ENCODE results near the gene TNFRSF8. TPM values are rescaled to one million over a fixed set of nuclear protein-coding genes. Genes with fewer than 3 reads are reported as not detected.

The TNFRSF8 gene
- total and polyA plus RNA-seq, 2 donors, result 0.94 to 3.3 TPM

DNA sequence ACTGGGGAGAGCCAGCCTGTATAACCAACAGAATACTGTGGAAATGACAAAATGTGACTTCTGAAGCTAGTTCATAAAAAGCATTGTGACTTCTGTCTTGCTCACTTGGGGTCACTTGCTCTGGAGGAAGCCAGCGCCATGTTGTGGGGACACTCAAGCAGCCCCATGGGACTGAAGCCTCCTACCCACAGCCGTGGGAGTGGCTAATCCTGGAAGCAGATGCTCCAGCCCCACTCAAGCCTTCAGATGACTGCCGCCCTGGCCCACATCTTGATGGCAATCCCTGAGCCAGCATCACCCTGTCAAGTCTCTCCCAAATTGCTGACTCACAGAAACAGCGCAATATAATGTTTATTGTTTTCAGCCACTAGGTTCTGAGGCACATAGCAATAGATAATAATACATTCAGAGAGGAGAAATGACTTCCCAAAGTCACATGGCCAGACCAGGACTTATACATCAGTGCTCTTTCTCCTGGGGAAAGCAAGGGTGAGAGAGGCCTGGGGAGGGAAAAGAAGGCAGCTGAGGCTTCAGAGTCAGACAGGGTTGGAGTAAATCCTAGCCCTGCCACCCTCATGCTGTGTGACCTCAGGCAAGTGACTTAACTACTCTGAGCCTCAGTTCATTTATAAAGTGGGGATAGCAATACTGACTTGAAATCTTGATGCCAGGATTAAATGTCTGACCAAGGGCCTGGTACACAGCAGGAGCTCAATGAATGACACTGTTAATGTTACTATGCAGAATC lies 5.0 kb upstream of the TNFRSF8 start:
- DNase-seq (ENCODE audit: low read depth in 6 of 9, low spot score in 9 of 9), result no peak
- WGBS, result 97% methylated on average over 4 of the region's 4 CpGs
- Histone ChIP-seq H3K27ac (ENCODE audit: low read depth in 1 of 2, low read length in 1 of 2) (no peak overlapping the region), H3K27me3 (ENCODE audit: control insufficient read depth in 2 of 2, insufficient read depth in 1 of 2, low read length in 1 of 2) (peaks cover 8 to 16% of the 10 kb centered on the region in 2 donors), H3K9me3 (ENCODE audit: control insufficient read depth in 2 of 2, insufficient read depth in 1 of 2, low read length in 1 of 2) (peaks cover 0 to 3% of the 10 kb centered on the region in 2 donors), H3K4me3 (ENCODE audit: low read length in 2 of 2) (no peak overlapping the region), H3K36me3 (ENCODE audit: control insufficient read depth in 2 of 2, insufficient read depth in 2 of 2, low read length in 1 of 2) (no peaks in the 10 kb centered on the region), H3K4me1 (ENCODE audit: control insufficient read depth in 2 of 2, insufficient read depth in 2 of 2, low read length in 2 of 2) (peaks cover 3 to 4% of the 10 kb centered on the region in 2 donors)

DNA sequence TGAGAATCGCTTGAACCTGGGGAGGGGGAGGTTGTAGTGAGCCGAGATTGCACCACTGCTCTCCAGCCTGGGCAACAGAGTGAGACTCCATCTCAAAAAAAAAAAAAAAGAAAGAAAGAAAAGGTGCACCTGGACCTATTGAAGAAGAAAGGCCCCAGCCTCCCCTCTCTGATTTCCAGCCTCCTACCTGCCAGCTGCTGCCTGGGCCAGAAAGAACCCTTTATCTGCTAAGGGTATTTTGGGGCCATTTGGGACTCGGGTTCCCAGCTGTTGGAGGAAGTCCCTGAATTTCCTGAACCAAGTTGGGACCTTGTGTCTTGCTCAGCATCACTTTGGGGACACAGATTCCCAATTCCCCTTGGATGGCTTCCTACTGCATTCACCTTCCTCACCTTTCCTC lies 3.9 kb upstream of the TNFRSF8 start:
- no peak overlapping the region for H3K4me3 ChIP-seq (ENCODE audit: low read length in 2 of 2)
- no peak for DNase-seq (ENCODE audit: low read depth in 6 of 9, low spot score in 9 of 9)
- 85% methylated on average over 3 of the region's 3 CpGs for WGBS

DNA sequence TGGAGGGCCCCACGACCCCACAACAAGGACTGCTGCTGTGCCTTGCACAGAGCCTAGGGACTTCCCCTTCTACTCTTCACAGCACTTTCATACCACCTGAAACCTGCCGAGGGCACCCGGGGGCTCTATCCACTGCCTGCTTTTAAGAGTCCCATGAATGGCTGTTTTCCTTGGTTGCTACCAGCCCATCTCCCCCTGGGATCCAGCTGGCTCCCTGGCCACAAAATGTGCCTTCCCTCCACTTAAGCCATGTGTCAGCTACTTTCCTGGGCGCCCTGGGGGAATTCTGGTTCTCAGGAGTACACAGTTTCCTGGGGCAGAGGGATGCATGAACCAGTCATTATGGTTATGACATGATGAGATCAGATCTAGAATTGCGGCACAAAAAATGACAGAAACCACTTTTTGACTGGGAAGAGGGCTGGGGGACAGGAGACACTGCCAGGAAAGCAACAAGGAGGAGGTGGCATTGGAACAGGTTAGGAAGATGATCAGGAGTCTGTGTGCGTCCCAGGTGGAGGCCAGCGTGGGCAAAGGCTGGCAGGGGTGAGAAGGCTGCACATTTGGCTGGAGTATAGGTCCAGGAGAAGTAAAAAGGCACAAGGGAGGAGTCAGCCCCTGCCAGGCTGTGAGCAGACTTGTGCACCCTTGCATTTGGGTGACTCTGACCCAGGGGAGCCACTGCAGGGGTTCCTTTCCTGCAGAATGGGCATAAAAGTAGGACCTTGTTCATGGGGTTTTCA lies 3.2 kb upstream of the TNFRSF8 start:
- no peak overlapping the region for H3K27ac ChIP-seq (ENCODE audit: low read depth in 1 of 2, low read length in 1 of 2)
- H3K4me3 ChIP-seq (ENCODE audit: low read length in 2 of 2), result no peak overlapping the region
- H3K27me3 ChIP-seq (ENCODE audit: control insufficient read depth in 2 of 2, insufficient read depth in 1 of 2, low read length in 1 of 2), result peaks cover 18 to 34% of the 10 kb centered on the region in 2 donors
- H3K9me3 ChIP-seq (ENCODE audit: control insufficient read depth in 2 of 2, insufficient read depth in 1 of 2, low read length in 1 of 2), result peaks cover 0 to 3% of the 10 kb centered on the region in 2 donors
- WGBS, result 66% methylated on average over 7 of the region's 7 CpGs
- no peak for DNase-seq (ENCODE audit: low read depth in 6 of 9, low spot score in 9 of 9)
- no peaks in the 10 kb centered on the region for H3K36me3 ChIP-seq (ENCODE audit: control insufficient read depth in 2 of 2, insufficient read depth in 2 of 2, low read length in 1 of 2)
- peaks cover 5 to 12% of the 10 kb centered on the region in 2 donors for H3K4me1 ChIP-seq (ENCODE audit: control insufficient read depth in 2 of 2, insufficient read depth in 2 of 2, low read length in 2 of 2)

More for the DNA sequence above, 3.9 kb upstream of the TNFRSF8 start:
- Histone ChIP-seq H3K27me3 (ENCODE audit: control insufficient read depth in 2 of 2, insufficient read depth in 1 of 2, low read length in 1 of 2) (peaks cover 12 to 27% of the 10 kb centered on the region in 2 donors), H3K36me3 (ENCODE audit: control insufficient read depth in 2 of 2, insufficient read depth in 2 of 2, low read length in 1 of 2) (no peaks in the 10 kb centered on the region), H3K27ac (ENCODE audit: low read depth in 1 of 2, low read length in 1 of 2) (no peak overlapping the region), H3K4me1 (ENCODE audit: control insufficient read depth in 2 of 2, insufficient read depth in 2 of 2, low read length in 2 of 2) (peaks cover 5 to 12% of the 10 kb centered on the region in 2 donors), H3K9me3 (ENCODE audit: control insufficient read depth in 2 of 2, insufficient read depth in 1 of 2, low read length in 1 of 2) (peaks cover 0 to 3% of the 10 kb centered on the region in 2 donors)

DNA sequence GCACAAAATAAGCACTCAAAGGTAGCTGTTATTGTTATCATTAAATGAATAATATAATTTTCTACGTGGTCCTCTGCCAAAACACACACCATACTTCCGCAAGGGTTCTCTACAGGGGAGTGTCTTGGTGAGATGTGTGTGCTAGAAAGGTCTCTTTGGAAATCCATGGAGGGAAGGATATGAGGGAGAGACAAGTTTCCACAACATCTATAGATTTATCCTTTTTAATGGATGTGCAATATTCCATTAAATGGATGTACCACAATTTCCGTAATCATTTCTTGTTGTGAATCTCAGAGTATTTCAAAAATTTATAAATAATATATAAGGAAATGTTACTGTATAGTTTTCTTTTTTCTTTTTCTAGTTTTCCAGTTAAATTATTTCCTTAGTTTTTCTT lies 2.6 kb upstream of the TNFRSF8 start:
- no peak overlapping the region for H3K27ac ChIP-seq (ENCODE audit: low read depth in 1 of 2, low read length in 1 of 2)
- H3K27me3 ChIP-seq (ENCODE audit: control insufficient read depth in 2 of 2, insufficient read depth in 1 of 2, low read length in 1 of 2), result peaks cover 18 to 38% of the 10 kb centered on the region in 2 donors
- no peaks in the 10 kb centered on the region for H3K36me3 ChIP-seq (ENCODE audit: control insufficient read depth in 2 of 2, insufficient read depth in 2 of 2, low read length in 1 of 2)
- DNase-seq (ENCODE audit: low read depth in 6 of 9, low spot score in 9 of 9), result no peak
- WGBS, result 98% methylated on average over 3 of the region's 3 CpGs
- peaks cover 0 to 3% of the 10 kb centered on the region in 2 donors for H3K9me3 ChIP-seq (ENCODE audit: control insufficient read depth in 2 of 2, insufficient read depth in 1 of 2, low read length in 1 of 2)
- H3K4me3 ChIP-seq (ENCODE audit: low read length in 2 of 2), result no peak overlapping the region
- H3K4me1 ChIP-seq (ENCODE audit: control insufficient read depth in 2 of 2, insufficient read depth in 2 of 2, low read length in 2 of 2), result peaks cover 5 to 12% of the 10 kb centered on the region in 2 donors

DNA sequence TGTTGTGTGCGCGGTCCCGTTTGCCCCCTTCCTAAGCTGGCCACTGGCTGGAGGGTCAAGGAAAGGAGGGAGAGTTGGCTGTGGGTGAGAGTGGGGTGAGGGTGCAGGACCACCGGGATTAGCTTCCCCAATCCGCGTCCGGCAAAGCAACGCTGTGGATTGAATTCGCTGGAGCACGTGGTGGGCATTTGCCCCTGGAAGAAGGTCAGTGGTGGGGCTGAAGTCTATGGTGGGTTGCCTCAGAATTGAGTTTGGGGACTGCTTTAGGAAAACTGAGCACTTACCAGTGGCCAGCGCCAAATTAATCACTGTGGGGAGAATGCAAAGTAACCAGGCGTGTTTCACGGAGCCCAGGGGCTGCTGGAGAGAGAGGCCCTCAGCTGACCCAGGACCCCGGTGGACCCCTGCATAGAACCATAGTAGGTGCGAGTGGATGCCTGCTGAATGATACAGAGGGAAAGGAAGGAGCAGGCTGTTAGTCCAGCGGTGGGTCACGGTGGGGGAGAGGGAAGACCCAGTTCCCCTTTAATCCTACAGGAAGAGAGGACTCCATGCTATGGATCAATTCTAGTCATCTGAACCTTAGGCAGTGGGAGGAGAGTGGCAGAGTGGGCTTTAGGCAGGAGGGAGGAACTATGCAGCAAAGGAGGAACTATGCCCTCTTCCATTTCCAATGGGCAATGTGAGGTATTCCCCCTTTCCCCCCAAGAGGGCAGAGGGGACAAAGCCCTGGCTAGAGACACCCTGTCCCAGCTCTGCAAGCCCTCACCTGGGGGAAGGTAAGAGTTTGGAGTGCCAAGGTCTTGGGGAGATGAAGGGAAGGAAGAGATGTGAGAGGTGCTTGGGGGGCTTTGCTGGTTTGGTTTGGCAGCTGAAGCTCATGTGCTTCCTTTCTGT lies 1.2 kb downstream of the TNFRSF8 start:
- H3K27me3 ChIP-seq (ENCODE audit: control insufficient read depth in 2 of 2, insufficient read depth in 1 of 2, low read length in 1 of 2), result peaks cover 18 to 43% of the 10 kb centered on the region in 2 donors
- H3K4me1 ChIP-seq (ENCODE audit: control insufficient read depth in 2 of 2, insufficient read depth in 2 of 2, low read length in 2 of 2), result peaks cover 10 to 21% of the 10 kb centered on the region in 2 donors
- no peak for DNase-seq (ENCODE audit: low read depth in 6 of 9, low spot score in 9 of 9)
- H3K36me3 ChIP-seq (ENCODE audit: control insufficient read depth in 2 of 2, insufficient read depth in 2 of 2, low read length in 1 of 2), result no peaks in the 10 kb centered on the region
- H3K9me3 ChIP-seq (ENCODE audit: control insufficient read depth in 2 of 2, insufficient read depth in 1 of 2, low read length in 1 of 2), result peaks cover 0 to 3% of the 10 kb centered on the region in 2 donors
- WGBS, result 47% methylated on average over 17 of the region's 17 CpGs
- no peak overlapping the region for H3K4me3 ChIP-seq (ENCODE audit: low read length in 2 of 2)
- no peak overlapping the region for H3K27ac ChIP-seq (ENCODE audit: low read depth in 1 of 2, low read length in 1 of 2)

DNA sequence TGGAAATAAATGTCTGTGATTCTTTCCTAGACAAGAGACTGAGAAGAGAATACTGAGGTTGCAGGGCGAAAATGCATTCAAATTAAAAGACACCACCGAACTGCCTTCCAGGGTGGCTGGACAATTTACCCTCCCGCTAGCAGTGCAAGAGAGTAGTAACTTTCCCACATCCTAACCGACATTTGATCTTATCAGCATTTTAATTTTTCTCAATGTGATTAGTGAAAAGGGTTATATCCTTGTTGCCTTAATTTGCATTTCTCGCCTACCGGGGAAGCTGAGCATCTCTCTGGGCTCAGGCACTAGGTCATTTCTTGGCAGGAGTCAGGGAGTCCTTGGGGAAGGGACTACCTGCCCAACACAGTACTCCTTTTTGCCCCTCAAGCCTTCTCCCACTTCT lies 2.8 kb downstream of the TNFRSF8 start:
- 12% methylated on average over 6 of the region's 6 CpGs for WGBS
- Histone ChIP-seq H3K36me3 (ENCODE audit: control insufficient read depth in 2 of 2, insufficient read depth in 2 of 2, low read length in 1 of 2) (no peaks in the 10 kb centered on the region), H3K27me3 (ENCODE audit: control insufficient read depth in 2 of 2, insufficient read depth in 1 of 2, low read length in 1 of 2) (peaks cover 18 to 41% of the 10 kb centered on the region in 2 donors), H3K9me3 (ENCODE audit: control insufficient read depth in 2 of 2, insufficient read depth in 1 of 2, low read length in 1 of 2) (no peaks in the 10 kb centered on the region), H3K27ac (ENCODE audit: low read depth in 1 of 2, low read length in 1 of 2) (no peak overlapping the region), H3K4me3 (ENCODE audit: low read length in 2 of 2) (no peak overlapping the region), H3K4me1 (ENCODE audit: control insufficient read depth in 2 of 2, insufficient read depth in 2 of 2, low read length in 2 of 2) (peaks cover 10 to 24% of the 10 kb centered on the region in 2 donors)
- DNase-seq (ENCODE audit: low read depth in 6 of 9, low spot score in 9 of 9), result no peak

DNA sequence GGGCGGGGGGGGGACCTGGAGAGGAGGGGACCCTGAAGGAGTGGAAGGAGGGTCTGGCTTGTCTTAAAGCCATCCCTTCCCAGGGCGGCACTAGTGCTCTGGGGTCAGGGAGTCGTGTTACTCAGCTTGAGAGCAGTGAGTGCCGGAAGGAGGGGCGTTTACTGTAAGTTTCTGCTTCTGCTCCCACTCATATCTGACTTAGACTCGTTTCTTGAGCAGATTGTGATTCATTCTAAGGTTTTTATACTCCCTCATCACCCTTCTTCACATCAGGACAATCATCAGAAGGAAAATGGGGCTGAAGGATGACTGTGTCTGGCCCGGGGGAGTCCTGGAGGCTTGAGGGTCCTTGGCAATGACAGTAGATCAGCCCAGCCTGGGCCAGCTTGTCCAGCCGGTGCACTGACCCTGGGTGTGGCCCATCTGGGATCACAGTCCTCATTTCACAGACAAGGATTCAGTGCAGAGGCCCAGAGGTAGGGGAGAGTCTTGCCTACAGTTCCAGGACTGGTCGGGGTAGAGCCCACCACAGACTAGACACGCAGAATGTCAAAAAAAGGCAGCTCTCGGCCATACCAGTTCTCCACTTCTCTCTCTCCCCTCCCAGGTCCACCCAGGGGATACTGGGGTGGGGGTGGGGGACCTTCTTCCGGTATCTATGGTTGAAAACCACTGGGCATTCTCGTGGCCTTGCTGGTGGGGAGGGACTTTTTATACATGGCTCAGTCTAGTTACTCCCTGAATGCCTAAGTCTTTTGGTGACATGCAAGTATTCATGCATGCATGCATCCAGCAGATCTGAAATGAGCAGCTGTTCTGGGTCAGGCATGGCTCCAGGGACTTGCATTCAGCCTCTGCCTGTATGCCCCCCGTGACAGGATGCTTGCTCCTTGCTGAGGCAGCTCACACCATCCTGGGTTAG lies 5.1 kb downstream of the TNFRSF8 start:
- 87% methylated on average over 14 of the region's 14 CpGs for WGBS
- Histone ChIP-seq H3K4me1 (ENCODE audit: control insufficient read depth in 2 of 2, insufficient read depth in 2 of 2, low read length in 2 of 2) (peaks cover 7 to 20% of the 10 kb centered on the region in 2 donors), H3K4me3 (ENCODE audit: low read length in 2 of 2) (no peak overlapping the region), H3K27ac (ENCODE audit: low read depth in 1 of 2, low read length in 1 of 2) (no peak overlapping the region), H3K27me3 (ENCODE audit: control insufficient read depth in 2 of 2, insufficient read depth in 1 of 2, low read length in 1 of 2) (peaks cover 9 to 26% of the 10 kb centered on the region in 2 donors), H3K36me3 (ENCODE audit: control insufficient read depth in 2 of 2, insufficient read depth in 2 of 2, low read length in 1 of 2) (no peaks in the 10 kb centered on the region), H3K9me3 (ENCODE audit: control insufficient read depth in 2 of 2, insufficient read depth in 1 of 2, low read length in 1 of 2) (no peaks in the 10 kb centered on the region)
- DNase-seq (ENCODE audit: low read depth in 6 of 9, low spot score in 9 of 9), result no peak

DNA sequence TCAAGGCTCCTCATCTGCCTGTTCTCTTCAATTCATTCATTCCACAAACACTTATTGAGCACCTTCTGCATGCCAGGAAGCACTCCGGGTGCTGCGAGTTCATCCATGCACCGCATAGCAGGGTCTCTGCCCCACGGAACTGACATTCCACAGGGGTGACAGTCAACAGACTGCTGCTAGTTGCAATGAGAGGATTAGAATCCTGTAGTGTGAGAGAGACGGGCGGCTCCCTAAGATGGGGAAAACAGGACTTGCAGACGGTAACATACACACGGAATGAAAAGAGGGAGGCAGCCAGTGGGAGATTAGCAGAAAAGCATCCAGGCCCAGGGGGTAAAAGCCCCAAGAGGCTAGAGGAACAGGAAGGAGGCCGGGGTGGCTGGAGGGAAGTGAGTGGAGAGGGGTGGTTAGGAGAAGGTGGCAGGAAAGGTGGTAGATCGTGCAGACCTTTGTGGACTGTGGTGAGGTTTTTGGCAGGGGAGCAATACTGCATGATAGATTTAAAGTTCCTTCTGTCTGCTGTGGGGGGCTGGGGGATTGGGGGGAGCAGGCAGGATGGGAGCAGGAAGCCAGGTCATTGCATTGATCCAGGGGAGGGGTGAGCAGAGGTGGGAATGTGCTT lies 6.6 kb downstream of the TNFRSF8 start:
- 57% methylated on average over 10 of the region's 10 CpGs for WGBS
- Histone ChIP-seq H3K4me3 (ENCODE audit: low read length in 2 of 2) (no peak overlapping the region), H3K27me3 (ENCODE audit: control insufficient read depth in 2 of 2, insufficient read depth in 1 of 2, low read length in 1 of 2) (peaks cover 1 to 11% of the 10 kb centered on the region in 2 donors), H3K36me3 (ENCODE audit: control insufficient read depth in 2 of 2, insufficient read depth in 2 of 2, low read length in 1 of 2) (no peaks in the 10 kb centered on the region), H3K4me1 (ENCODE audit: control insufficient read depth in 2 of 2, insufficient read depth in 2 of 2, low read length in 2 of 2) (peaks cover 6 to 12% of the 10 kb centered on the region in 2 donors), H3K27ac (ENCODE audit: low read depth in 1 of 2, low read length in 1 of 2) (no peak overlapping the region), H3K9me3 (ENCODE audit: control insufficient read depth in 2 of 2, insufficient read depth in 1 of 2, low read length in 1 of 2) (no peaks in the 10 kb centered on the region)
- DNase-seq (ENCODE audit: low read depth in 6 of 9, low spot score in 9 of 9), result no peak

Data from thymus (tissue), 11 donors.